Pancreas (tissue), 10 donors: ENCODE results near the gene TFIP11. TPM values are rescaled to one million over a fixed set of nuclear protein-coding genes. Genes with fewer than 3 reads are reported as not detected.

Experiments used
- ATAC-seq, 4 donors: fragments of 200-7000 bp; cut with Tn5 transposase; one replicate each; pipeline versions ENCODE4 v1.8.0 to v1.9.1; 2020; ENCODE audit warnings: mild to moderate bottlenecking in 4 of 4, moderate library complexity in 4 of 4
- DNase-seq, 6 donors: peaks; one replicate each; pipeline ENCODE4 v3.0.0-alpha.2; 2020
- FAIRE-seq: peaks from 2 replicates; lab custom pipeline; 2012; peaks lifted over from hg19 to GRCh38; lab: Jason Lieb, UNC
- H3K27ac ChIP-seq, 4 donors: fragments of 200-600 bp; sonication (generic); 1 replicate in 3 of 4; 2 replicates in 1 of 4; pipeline versions ENCODE4 v1.5.0 to v1.8.0; 2020
- H3K27me3 ChIP-seq, 4 donors: fragments of 200-600 bp; one replicate each; pipeline ENCODE4 v1.8.0; 2021
- H3K36me3 ChIP-seq, 3 donors: fragments of 200-600 bp; sonication (generic) in 1 of 3; one replicate each; pipeline versions ENCODE4 v1.5.0 to v1.8.0; 2020 to 2021
- H3K4me1 ChIP-seq, 3 donors: fragments of 200-600 bp; one replicate each; pipeline ENCODE4 v1.8.0; 2021
- H3K4me3 ChIP-seq, 4 donors: fragments of 200-600 bp; sonication (generic) in 2 of 4; one replicate each; pipeline versions ENCODE4 v1.5.0 to v1.8.0; 2020 to 2021
- H3K9me3 ChIP-seq, 4 donors: fragments of 200-600 bp; one replicate each; pipeline ENCODE4 v1.8.0; 2021
- CTCF ChIP-seq, 4 donors: fragments of 200-600 bp; sonication (generic) in 3 of 4; IDR thresholded peaks; one replicate each; pipeline versions ENCODE4 v1.5.0 to v1.8.0; 2021; ENCODE audit warnings: antibody characterized with exemption in 4 of 4
- WGBS, 2 donors: extraction: QIAGEN DNeasy Blood & Tissue Kit; methylation state at CpG; one replicate each; pipeline ENCODE4 v1.1.7; 2013; 5-methylcytosine and 5-hydroxymethylcytosine counted together
- intact Hi-C, 3 donors: fragments of 100-400 bp; cut with DNase I; formaldehyde crosslinking; loops; one replicate each; pipeline versions ENCODE4 v1.11.1 to v1.14.2; 2022
- polyA plus RNA-seq, 2 donors: library from polyadenylated mRNA; stranded (reverse); fragments of 200-250 nt; gene quantifications; one replicate each; pipeline ENCODE4 v1.2.3, GENCODE V29; 2013
- total RNA-seq, 6 donors: library from RNA; stranded (reverse); fragmentation: NEBNext Ultra II Directional in 4 of 6; extraction: Animal tissue kit (Norgen Biotek cat#: 25700) in 4 of 6; gene quantifications; one replicate each; pipeline versions ENCODE4 v1.2.1 to v1.2.4, GENCODE V29; 2021 to 2023
- donor health status: healthy with polysubstance abuse.
- donor health status: DM: no; HTN: no; CAD: no; lungs with moderate emphysema.
- donor health status: DM: no; HTN: no; CAD: no.
- donor health status: control.
- donor health status: control.
- donor health status: Bipolar disorder and iron deficiency.
- donor health status: DM: yes; HTN: yes; CAD: no.
- donor health status: DM: no; HTN: no; CAD: no.
- donor health status: DM: no; HTN: no; CAD: no.
- donor health status: DM: yes; HTN: yes; CAD: no.

The TFIP11 gene
- total and polyA plus RNA-seq, 8 donors, result 11.0 to 26.7 (median 17.6) TPM

- Histone ChIP-seq H3K9me3 (no peaks in the 10 kb centered on the region), H3K27ac (no peak overlapping the region), H3K4me1 (peaks cover 0 to 11% (median 5%) of the 10 kb centered on the region in 3 donors), H3K4me3 (no peak overlapping the region), H3K27me3 (no peaks in the 10 kb centered on the region), H3K36me3 (peaks cover 2 to 46% (median 8%) of the 10 kb centered on the region in 3 donors)
- no peak for TF ChIP-seq CTCF (IDR thresholded peaks at IDR 0.05)
- 98 to 100% methylated on average over 1 of the region's 1 CpG for WGBS, 2 donors
- FAIRE-seq, result no peak
- intact Hi-C loops, result no loop called here
- DNase-seq, result no peak
- no peak for ATAC-seq
Measured at GRCh38 chr22:26544489-26544888, 32.2 kb upstream of the TFIP11 start.

GRCh38 chr22:26542831-26543230, 30.6 kb upstream of the TFIP11 start:
- H3K4me1 ChIP-seq, result peaks cover 0 to 13% (median 5%) of the 10 kb centered on the region in 3 donors
- FAIRE-seq (no peak), DNase-seq (no peak), ATAC-seq (peak in 2 of 4 donors; percentile 33 to 40)
- H3K27ac ChIP-seq, result no peak overlapping the region
- TF ChIP-seq CTCF (IDR thresholded peaks at IDR 0.05), result no peak
- no peaks in the 10 kb centered on the region for H3K9me3 ChIP-seq
- H3K36me3 ChIP-seq, result peaks cover 2 to 62% (median 8%) of the 10 kb centered on the region in 3 donors
- H3K4me3 ChIP-seq, result no peak overlapping the region
- WGBS, 2 donors, result 72 to 73% methylated on average over 3 of the region's 3 CpGs
- intact Hi-C loops, result no loop called here
- H3K27me3 ChIP-seq, result no peaks in the 10 kb centered on the region

GRCh38 chr22:26541167-26541819, 29.0 kb upstream of the TFIP11 start:
- FAIRE-seq (no peak), DNase-seq (peak in 3 of 6 donors; percentile 54 to 79 (median 61)), ATAC-seq (peak in 3 of 4 donors; percentile 7 to 24 (median 11))
- H3K36me3 ChIP-seq, result peaks cover 2 to 67% (median 8%) of the 10 kb centered on the region in 3 donors
- no peak overlapping the region for H3K4me3 ChIP-seq
- H3K27me3 ChIP-seq, result no peaks in the 10 kb centered on the region
- no peak for TF ChIP-seq CTCF (IDR thresholded peaks at IDR 0.05)
- no peaks in the 10 kb centered on the region for H3K9me3 ChIP-seq
- no peak overlapping the region for H3K27ac ChIP-seq
- intact Hi-C loops, result no loop called here
- peaks cover 0 to 13% (median 11%) of the 10 kb centered on the region in 3 donors for H3K4me1 ChIP-seq
- 83 to 84% methylated on average over 46 to 47 of the region's 47 CpGs for WGBS, 2 donors

GRCh38 chr22:26540119-26540518, 27.8 kb upstream of the TFIP11 start:
- intact Hi-C loops, result no loop called here
- H3K27me3 ChIP-seq, result no peaks in the 10 kb centered on the region
- FAIRE-seq (no peak), ATAC-seq (no peak), DNase-seq (no peak)
- no peak for TF ChIP-seq CTCF (IDR thresholded peaks at IDR 0.05)
- H3K36me3 ChIP-seq, result peaks cover 2 to 73% (median 11%) of the 10 kb centered on the region in 3 donors
- H3K27ac ChIP-seq, result no peak overlapping the region
- H3K4me3 ChIP-seq, result no peak overlapping the region
- H3K9me3 ChIP-seq, result no peaks in the 10 kb centered on the region
- H3K4me1 ChIP-seq, result peaks cover 0 to 18% (median 9%) of the 10 kb centered on the region in 3 donors
- WGBS, 2 donors, result 79 to 93% methylated on average over 2 of the region's 2 CpGs

GRCh38 chr22:26536762-26537134, 24.5 kb upstream of the TFIP11 start:
- Histone ChIP-seq H3K36me3 (peaks cover 2 to 61% (median 11%) of the 10 kb centered on the region in 3 donors), H3K27me3 (no peaks in the 10 kb centered on the region), H3K27ac (peak overlapping the region in 2 of 4 donors; percentile 6 to 17), H3K9me3 (no peaks in the 10 kb centered on the region), H3K4me3 (no peak overlapping the region), H3K4me1 (peaks cover 0 to 15% (median 5%) of the 10 kb centered on the region in 3 donors)
- FAIRE-seq (no peak), ATAC-seq (no peak), DNase-seq (no peak)
- 90 to 97% methylated on average over 3 of the region's 3 CpGs for WGBS, 2 donors
- no peak for TF ChIP-seq CTCF (IDR thresholded peaks at IDR 0.05)
- intact Hi-C loops, result no loop called here
